22Rv1 (cell line): ENCODE data around the gene TTLL5.

ENCODE experiments used
- ZFX ChIP-seq: fragments of 450-650 bp; IDR thresholded peaks from 2 replicates; pipeline ENCODE4 v1.6.1; 2017; ENCODE audit warnings: antibody characterized with exemption, borderline replicate concordance
- TF ChIP-seq, protein P1 (sequence below): fragments of 450-650 bp; IDR thresholded peaks from 2 replicates; pipeline ENCODE4 v1.5.1; 2017; ENCODE audit warnings: mild to moderate bottlenecking

- TF ChIP-seq, protein P1, sequence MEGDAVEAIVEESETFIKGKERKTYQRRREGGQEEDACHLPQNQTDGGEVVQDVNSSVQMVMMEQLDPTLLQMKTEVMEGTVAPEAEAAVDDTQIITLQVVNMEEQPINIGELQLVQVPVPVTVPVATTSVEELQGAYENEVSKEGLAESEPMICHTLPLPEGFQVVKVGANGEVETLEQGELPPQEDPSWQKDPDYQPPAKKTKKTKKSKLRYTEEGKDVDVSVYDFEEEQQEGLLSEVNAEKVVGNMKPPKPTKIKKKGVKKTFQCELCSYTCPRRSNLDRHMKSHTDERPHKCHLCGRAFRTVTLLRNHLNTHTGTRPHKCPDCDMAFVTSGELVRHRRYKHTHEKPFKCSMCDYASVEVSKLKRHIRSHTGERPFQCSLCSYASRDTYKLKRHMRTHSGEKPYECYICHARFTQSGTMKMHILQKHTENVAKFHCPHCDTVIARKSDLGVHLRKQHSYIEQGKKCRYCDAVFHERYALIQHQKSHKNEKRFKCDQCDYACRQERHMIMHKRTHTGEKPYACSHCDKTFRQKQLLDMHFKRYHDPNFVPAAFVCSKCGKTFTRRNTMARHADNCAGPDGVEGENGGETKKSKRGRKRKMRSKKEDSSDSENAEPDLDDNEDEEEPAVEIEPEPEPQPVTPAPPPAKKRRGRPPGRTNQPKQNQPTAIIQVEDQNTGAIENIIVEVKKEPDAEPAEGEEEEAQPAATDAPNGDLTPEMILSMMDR: no peak
- TF ChIP-seq ZFX: no peak
Observed at GRCh38 chr14:75648066-75648838, 12.8 kb upstream of the TTLL5 start.
